ENCODE data around the gene DDX3X. TPM values are rescaled to one million over a fixed set of nuclear protein-coding genes. Genes with fewer than 3 reads are reported as not detected.

Gene DDX3X
- total and polyA plus RNA-seq, 9 of the 15 experiments (the other 6 are each of a cell fraction or from before 2014, with no cell fraction given) = 51.3 to 232 (median 138) TPM

- FAIRE-seq = no peak
- H3K9me3 ChIP-seq (replicated peaks; ENCODE audit: control insufficient read depth, insufficient read depth, low read depth, low read length) = no peaks in the 10 kb centered on the region
- TF ChIP-seq EGR1 (conservative IDR thresholded peaks at IDR 0.05) (0 out of 2 replicates have a peak, but pooled peaks have one; percentile 7), FIP1L1 (IDR thresholded peaks at IDR 0.05; ENCODE audit: low read depth, low read length, poor library complexity, severe bottlenecking) (no peak), ZNF740 (CRISPR knock-in tag; IDR thresholded peaks at IDR 0.05) (no peak), ZNF740 (tag; IDR thresholded peaks at IDR 0.05) (no peak), JUN (IDR thresholded peaks at IDR 0.05; ENCODE audit: borderline replicate concordance, low read depth, low read length) (0 out of 2 replicates have a peak, but pooled peaks have one; percentile 31), JUN (CRISPR knock-in tag; IDR thresholded peaks at IDR 0.05; ENCODE audit: borderline replicate concordance) (no peak), RHOXF2B (CRISPR knock-in tag; conservative IDR thresholded peaks at IDR 0.05) (no peak), NR2C2 (CRISPR knock-in tag; IDR thresholded peaks at IDR 0.05) (no peak), NR2C2 (tag; IDR thresholded peaks at IDR 0.05) (no peak), FOSL1 (tag; conservative IDR thresholded peaks at IDR 0.05) (0 out of 2 replicates have a peak, but pooled peaks have one; percentile 20), CHD4 (IDR thresholded peaks at IDR 0.05; ENCODE audit: insufficient read depth, insufficient replicate concordance, low read depth, low read length, poor library complexity, severe bottlenecking) (no peak), TCF15 (CRISPR knock-in tag; IDR thresholded peaks at IDR 0.05) (no peak), ZNF165 (CRISPR knock-in tag; IDR thresholded peaks at IDR 0.05; ENCODE audit: borderline replicate concordance) (no peak)
- in situ Hi-C loops (cut with MboI) = no loop called here
- peaks cover 5 to 7% of the 10 kb centered on the region in 2 experiments; a peak in 4 of 5 replicates for H3K4me1 ChIP-seq (replicated peaks in 1 of 2; ENCODE audit: control insufficient read depth in 2 of 2, insufficient read depth in 2 of 2, low read length in 2 of 2)
- no peak overlapping the region for H3K27ac ChIP-seq (ENCODE audit: extremely low read depth, low read depth, low read length)
- no peaks in the 10 kb centered on the region for H3K9me1 ChIP-seq (ENCODE audit: control insufficient read depth, insufficient read depth, low read length)
- BruUV-seq (replicated peaks) = no TSS peak
- H3K4me2 ChIP-seq (ENCODE audit: insufficient read depth, low read length) = no peak overlapping the region
- H3K36me3 ChIP-seq (ENCODE audit: control insufficient read depth, insufficient read depth, low read length) = no peaks in the 10 kb centered on the region
- H4K20me1 ChIP-seq (replicated peaks; ENCODE audit: control insufficient read depth, insufficient read depth, low read length) = no peaks in the 10 kb centered on the region
- H3K79me2 ChIP-seq (ENCODE audit: control insufficient read depth, insufficient read depth, low read length) = no peaks in the 10 kb centered on the region
- 54% methylated on average over 7 of the region's 8 CpGs for WGBS (ENCODE audit: insufficient coverage, low coverage, missing lambda C conversion rate)
- H3K9ac ChIP-seq (ENCODE audit: insufficient read depth in 1 of 2, low read depth in 2 of 2, low read length in 2 of 2) = no peak overlapping the region
- intact Hi-C loops (cut with micrococcal nuclease) = no loop called here
- H3K4me3 ChIP-seq = no peak overlapping the region
- ChIA-PET CTCF (ENCODE audit: low intra/inter-chr PET ratio) (no interaction called here), POLR2A (interaction anchor here (0.8 to 1.2 kb wide), 2 partner anchors 37 to 42 kb away, joined by 3 read pairs; no protein-coding TSS in a partner anchor)
- no peaks in the 10 kb centered on the region for H3K27me3 ChIP-seq (ENCODE audit: control insufficient read depth in 2 of 2, insufficient read depth in 2 of 2, low read length in 2 of 2)
- no peak overlapping the region for H2AFZ ChIP-seq (ENCODE audit: low read depth, low read length)
- no peak for DNase-seq (ENCODE audit: extremely low read depth in 1 of 4, low spot score in 3 of 4)
- no peak for ATAC-seq
Measured at GRCh38 chrX:41377624-41378023, 43.7 kb downstream of the DDX3X start.
